ENCODE measurements around the gene SLC35C1.

DNA sequence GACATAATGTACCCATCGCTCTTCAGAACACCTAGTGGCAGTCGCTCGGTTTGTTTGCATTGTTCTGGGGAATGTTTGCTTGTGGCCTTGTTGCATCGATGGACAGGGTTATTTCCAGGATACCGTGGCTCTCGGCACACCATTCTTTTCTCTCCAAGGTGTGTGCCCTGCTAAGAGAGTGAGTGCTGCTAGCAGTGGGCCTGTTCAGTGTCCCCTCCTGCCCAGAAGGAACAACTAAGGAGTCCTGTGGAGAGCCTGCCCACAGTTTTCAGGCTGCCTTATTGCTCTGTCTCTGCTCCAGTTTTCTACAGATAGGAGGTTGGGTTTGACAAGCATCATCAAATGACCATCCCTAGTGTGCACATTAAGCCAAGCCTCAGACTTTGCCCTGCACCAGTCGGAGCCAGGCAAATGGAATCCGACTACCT lies 43.7 kb downstream of the SLC35C1 start:
- TF ChIP-seq EZH2 (IDR thresholded peaks at IDR 0.05; ENCODE audit: low read length, unreplicated experiment) = no peak
- TF ChIP-seq, protein P1, sequence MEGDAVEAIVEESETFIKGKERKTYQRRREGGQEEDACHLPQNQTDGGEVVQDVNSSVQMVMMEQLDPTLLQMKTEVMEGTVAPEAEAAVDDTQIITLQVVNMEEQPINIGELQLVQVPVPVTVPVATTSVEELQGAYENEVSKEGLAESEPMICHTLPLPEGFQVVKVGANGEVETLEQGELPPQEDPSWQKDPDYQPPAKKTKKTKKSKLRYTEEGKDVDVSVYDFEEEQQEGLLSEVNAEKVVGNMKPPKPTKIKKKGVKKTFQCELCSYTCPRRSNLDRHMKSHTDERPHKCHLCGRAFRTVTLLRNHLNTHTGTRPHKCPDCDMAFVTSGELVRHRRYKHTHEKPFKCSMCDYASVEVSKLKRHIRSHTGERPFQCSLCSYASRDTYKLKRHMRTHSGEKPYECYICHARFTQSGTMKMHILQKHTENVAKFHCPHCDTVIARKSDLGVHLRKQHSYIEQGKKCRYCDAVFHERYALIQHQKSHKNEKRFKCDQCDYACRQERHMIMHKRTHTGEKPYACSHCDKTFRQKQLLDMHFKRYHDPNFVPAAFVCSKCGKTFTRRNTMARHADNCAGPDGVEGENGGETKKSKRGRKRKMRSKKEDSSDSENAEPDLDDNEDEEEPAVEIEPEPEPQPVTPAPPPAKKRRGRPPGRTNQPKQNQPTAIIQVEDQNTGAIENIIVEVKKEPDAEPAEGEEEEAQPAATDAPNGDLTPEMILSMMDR (conservative IDR thresholded peaks at IDR 0.05; ENCODE audit: low read depth, low read length) = no peak
- TF ChIP-seq EZH2phosphoT487 (IDR thresholded peaks at IDR 0.05; ENCODE audit: borderline replicate concordance, low read length) = no peak
